Loucy (cell line): ENCODE data around the gene SELENOO.

Source experiments
- H2AFZ ChIP-seq: fragments of 200-600 bp; sonication (generic); 2 replicates; pipeline ENCODE4 v1.6.0; 2016; ENCODE audit warnings: antibody characterized with exemption, mild to moderate bottlenecking, low read length, moderate library complexity
- H3F3A ChIP-seq: fragments of 200-600 bp; 2 replicates; pipeline ENCODE4 v1.6.0; 2016; ENCODE audit warnings: antibody characterized with exemption, low read depth, mild to moderate bottlenecking
- H3K27me3 ChIP-seq: fragments of 200-600 bp; sonication (generic); 2 replicates; pipeline ENCODE4 v1.6.1; 2014; ENCODE audit warnings: low read length, mild to moderate bottlenecking; ENCODE audit not compliant: insufficient read depth, poor library complexity, severe bottlenecking
- H3K36me3 ChIP-seq: fragments of 200-600 bp; sonication (generic); 2 replicates; pipeline ENCODE4 v1.6.1; 2016; ENCODE audit warnings: low read length; ENCODE audit not compliant: insufficient read depth
- H3K4me1 ChIP-seq: fragments of 200-600 bp; sonication (generic); 2 replicates; pipeline ENCODE4 v1.5.1; 2014; ENCODE audit warnings: low read length, mild to moderate bottlenecking; ENCODE audit not compliant: insufficient read depth, poor library complexity, severe bottlenecking
- H3K4me2 ChIP-seq: fragments of 200-600 bp; sonication (generic); 2 replicates; pipeline ENCODE4 v1.6.0; 2014; ENCODE audit warnings: antibody characterized with exemption, low read length, low read depth, mild to moderate bottlenecking; ENCODE audit not compliant: poor library complexity, severe bottlenecking
- H3K4me3 ChIP-seq: fragments of 200-600 bp; sonication (generic); 2 replicates; pipeline ENCODE4 v1.5.1; 2014; ENCODE audit warnings: low read length, mild to moderate bottlenecking, mixed read lengths; ENCODE audit not compliant: poor library complexity, severe bottlenecking
- H3K79me2 ChIP-seq: fragments of 200-600 bp; sonication (generic); 2 replicates; pipeline ENCODE4 v1.6.1; 2014; ENCODE audit warnings: low read length; ENCODE audit not compliant: insufficient read depth
- H3K9ac ChIP-seq: fragments of 200-600 bp; sonication (generic); 2 replicates; pipeline ENCODE4 v1.6.0; 2014; ENCODE audit warnings: mild to moderate bottlenecking, low read depth, low read length, moderate library complexity; ENCODE audit not compliant: poor library complexity, severe bottlenecking
- H3K9me2 ChIP-seq: fragments of 200-600 bp; sonication (generic); replicated peaks from 2 replicates; pipeline ENCODE4 v1.6.1; 2016; ENCODE audit warnings: low read depth, low read length, mixed read lengths
- H3K9me3 ChIP-seq: fragments of 200-600 bp; sonication (generic); 2 replicates; pipeline ENCODE4 v1.6.1; 2014; ENCODE audit warnings: mild to moderate bottlenecking, antibody characterized with exemption, low read length, low read depth; ENCODE audit not compliant: insufficient read depth
- H4K20me1 ChIP-seq: fragments of 200-600 bp; sonication (generic); 2 replicates; pipeline ENCODE4 v1.6.0; 2014; ENCODE audit warnings: antibody characterized with exemption, low read length, mild to moderate bottlenecking; ENCODE audit not compliant: insufficient read depth, poor library complexity, severe bottlenecking
- EZH2phosphoT487 ChIP-seq: fragments of 200-600 bp; IDR thresholded peaks from 2 replicates; pipeline ENCODE4 v1.6.1; 2018; ENCODE audit warnings: antibody characterized with exemption, mild to moderate bottlenecking, moderate library complexity, borderline replicate concordance
- TF ChIP-seq, protein P1 (sequence below): fragments of 200-600 bp; sonication (generic); conservative IDR thresholded peaks from 2 replicates; pipeline ENCODE4 v1.5.1; 2014; ENCODE audit warnings: mild to moderate bottlenecking, antibody characterized with exemption, low read length

The SELENOO gene

DNA sequence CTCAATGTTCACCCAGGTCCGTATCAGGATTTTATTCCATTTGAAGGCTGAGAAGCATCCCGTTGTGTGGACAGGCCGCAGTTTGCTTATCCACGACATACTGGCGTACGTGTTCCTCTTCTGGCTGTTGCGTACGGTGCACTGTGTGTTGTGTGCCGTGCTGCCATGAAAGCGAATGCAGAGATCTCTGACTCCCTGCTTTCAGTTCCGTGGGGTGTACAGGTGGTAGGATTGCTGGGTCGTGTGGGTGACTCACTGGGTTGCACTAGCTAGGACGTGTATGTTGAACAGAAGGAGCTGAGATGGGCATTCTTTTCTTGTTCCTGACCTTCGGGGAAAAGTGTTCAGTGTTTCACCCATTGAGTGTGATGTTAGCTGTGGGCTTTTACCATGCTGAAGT, 10.3 kb downstream of the SELENOO start:
- H3K9me2 ChIP-seq: no peaks in the 10 kb centered on the region
- no peak overlapping the region for H3K4me2 ChIP-seq
- peaks cover 16% of the 10 kb centered on the region for H3K4me1 ChIP-seq
- TF ChIP-seq EZH2phosphoT487: no peak
- TF ChIP-seq, protein P1, sequence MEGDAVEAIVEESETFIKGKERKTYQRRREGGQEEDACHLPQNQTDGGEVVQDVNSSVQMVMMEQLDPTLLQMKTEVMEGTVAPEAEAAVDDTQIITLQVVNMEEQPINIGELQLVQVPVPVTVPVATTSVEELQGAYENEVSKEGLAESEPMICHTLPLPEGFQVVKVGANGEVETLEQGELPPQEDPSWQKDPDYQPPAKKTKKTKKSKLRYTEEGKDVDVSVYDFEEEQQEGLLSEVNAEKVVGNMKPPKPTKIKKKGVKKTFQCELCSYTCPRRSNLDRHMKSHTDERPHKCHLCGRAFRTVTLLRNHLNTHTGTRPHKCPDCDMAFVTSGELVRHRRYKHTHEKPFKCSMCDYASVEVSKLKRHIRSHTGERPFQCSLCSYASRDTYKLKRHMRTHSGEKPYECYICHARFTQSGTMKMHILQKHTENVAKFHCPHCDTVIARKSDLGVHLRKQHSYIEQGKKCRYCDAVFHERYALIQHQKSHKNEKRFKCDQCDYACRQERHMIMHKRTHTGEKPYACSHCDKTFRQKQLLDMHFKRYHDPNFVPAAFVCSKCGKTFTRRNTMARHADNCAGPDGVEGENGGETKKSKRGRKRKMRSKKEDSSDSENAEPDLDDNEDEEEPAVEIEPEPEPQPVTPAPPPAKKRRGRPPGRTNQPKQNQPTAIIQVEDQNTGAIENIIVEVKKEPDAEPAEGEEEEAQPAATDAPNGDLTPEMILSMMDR: no peak
- no peaks in the 10 kb centered on the region for H3K27me3 ChIP-seq
- peaks cover 3% of the 10 kb centered on the region for H4K20me1 ChIP-seq
- H3F3A ChIP-seq: no peaks in the 10 kb centered on the region
- peaks cover 23% of the 10 kb centered on the region; the same call in 1 of the 2 replicates for H3K36me3 ChIP-seq
- H3K79me2 ChIP-seq: no peaks in the 10 kb centered on the region
- no peaks in the 10 kb centered on the region for H3K9me3 ChIP-seq
- H2AFZ ChIP-seq: no peak overlapping the region
- no peak overlapping the region for H3K9ac ChIP-seq
- H3K4me3 ChIP-seq: no peak overlapping the region

DNA sequence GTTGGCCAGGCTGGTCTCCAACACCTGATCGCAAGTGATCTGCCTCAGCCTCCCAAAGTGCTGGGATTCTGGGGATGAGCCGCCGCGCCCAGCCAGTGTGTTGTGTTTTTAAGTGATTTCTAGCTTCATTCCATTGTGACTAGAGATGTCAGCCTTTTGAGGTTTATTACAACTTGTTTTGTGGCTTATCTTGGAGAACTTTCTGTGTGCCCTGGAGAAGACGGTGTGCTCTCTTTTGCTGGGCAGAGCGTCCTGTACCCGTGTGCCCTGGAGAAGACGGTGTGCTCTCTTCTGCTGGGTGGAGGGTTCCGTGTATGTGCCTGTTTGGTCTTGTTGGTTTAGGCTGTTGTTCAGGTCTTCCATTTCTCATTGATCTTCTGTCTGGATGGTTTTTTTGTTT, 12.5 kb downstream of the SELENOO start:
- Histone ChIP-seq H3F3A (no peaks in the 10 kb centered on the region), H3K9me3 (no peaks in the 10 kb centered on the region), H3K4me1 (no peaks in the 10 kb centered on the region), H2AFZ (no peak overlapping the region), H3K4me2 (no peak overlapping the region), H4K20me1 (peaks cover 3% of the 10 kb centered on the region), H3K79me2 (no peaks in the 10 kb centered on the region), H3K9ac (no peak overlapping the region), H3K36me3 (peaks cover 44% of the 10 kb centered on the region; the same call in 1 of the 2 replicates), H3K4me3 (no peak overlapping the region), H3K9me2 (no peaks in the 10 kb centered on the region), H3K27me3 (no peaks in the 10 kb centered on the region)
- no peak for TF ChIP-seq EZH2phosphoT487
- TF ChIP-seq, protein P1: no peak

GRCh38 chr22:50215297-50216054, 14.7 kb downstream of the SELENOO start:
- Histone ChIP-seq H3F3A (no peaks in the 10 kb centered on the region), H3K4me3 (no peak overlapping the region), H3K36me3 (peaks cover 57% of the 10 kb centered on the region; the same call in 1 of the 2 replicates)

More at GRCh38 chr22:50215297-50216054, 14.7 kb downstream of the SELENOO start:
- H3K9me2 ChIP-seq: no peaks in the 10 kb centered on the region
- no peak overlapping the region for H3K9ac ChIP-seq
- no peaks in the 10 kb centered on the region for H3K27me3 ChIP-seq
- no peaks in the 10 kb centered on the region for H3K4me1 ChIP-seq
- no peaks in the 10 kb centered on the region for H3K9me3 ChIP-seq
- no peak overlapping the region for H3K4me2 ChIP-seq
- no peaks in the 10 kb centered on the region for H4K20me1 ChIP-seq
- H3K79me2 ChIP-seq: no peaks in the 10 kb centered on the region
- TF ChIP-seq, protein P1: no peak
- TF ChIP-seq EZH2phosphoT487: no peak
- H2AFZ ChIP-seq: no peak overlapping the region
